HepG2 (cell line): ENCODE measurements around the gene STK25. TPM values are rescaled to one million over a fixed set of nuclear protein-coding genes. Genes with fewer than 3 reads are reported as not detected.

ENCODE experiments used
- EEA1 ChIP-seq: sonication (generic); formaldehyde crosslinking; IDR thresholded peaks from 2 replicates; pipeline ENCODE4 v1.5.1; 2020; ENCODE audit warnings: mild to moderate bottlenecking, missing genetic modification reagents, borderline replicate concordance
- HNF4A ChIP-seq: sonication (generic); formaldehyde crosslinking; IDR thresholded peaks from 2 replicates; pipeline ENCODE4 v1.4.0; 2020; ENCODE audit warnings: missing genetic modification reagents
- HOXA3 ChIP-seq: sonication (generic); formaldehyde crosslinking; IDR thresholded peaks from 2 replicates; pipeline ENCODE4 v1.5.0; 2020; ENCODE audit warnings: missing genetic modification reagents
- NR2F1 ChIP-seq, 2 experiments: fragments of 450-650 bp in 1 of 2; formaldehyde crosslinking in 1 of 2; IDR thresholded peaks; 2 replicates each; pipeline versions ENCODE4 v1.5.0 to v1.6.1; 2016 to 2020; ENCODE audit warnings: mild to moderate bottlenecking in 1 of 2, missing compliant biosample characterization in 1 of 2, missing genetic modification reagents in 1 of 2, moderate library complexity in 1 of 2
- NR3C1 ChIP-seq: sonication (generic); formaldehyde crosslinking; IDR thresholded peaks from 2 replicates; pipeline ENCODE4 v1.4.0; 2020; ENCODE audit warnings: missing genetic modification reagents
- PITX1 ChIP-seq: sonication (generic); formaldehyde crosslinking; IDR thresholded peaks from 2 replicates; pipeline ENCODE4 v1.5.1; 2020; ENCODE audit warnings: mild to moderate bottlenecking, missing genetic modification reagents
- PRMT3 ChIP-seq: sonication (generic); formaldehyde crosslinking; IDR thresholded peaks from 2 replicates; pipeline ENCODE4 v1.8.1; 2022; ENCODE audit warnings: low read depth, mild to moderate bottlenecking, moderate library complexity, missing genetic modification reagents, borderline replicate concordance
- SALL2 ChIP-seq: sonication (generic); formaldehyde crosslinking; IDR thresholded peaks from 2 replicates; pipeline ENCODE4 v1.8.1; 2023; ENCODE audit warnings: mild to moderate bottlenecking, missing genetic modification reagents, inconsistent platforms
- SKI ChIP-seq: fragments of 450-650 bp; IDR thresholded peaks from one replicate; pipeline ENCODE4 v1.6.1; 2018; ENCODE audit warnings: mild to moderate bottlenecking; ENCODE audit not compliant: partially characterized antibody
- SP1 ChIP-seq, 2 experiments: fragments of 450-650 bp in 1 of 2; sonication (generic) in 1 of 2; formaldehyde crosslinking in 1 of 2; IDR thresholded peaks; 2 replicates each; pipeline versions ENCODE4 v1.4.0 to v1.6.1; 2016 to 2020; ENCODE audit warnings: missing genetic modification reagents in 1 of 2
- SP5 ChIP-seq: IDR thresholded peaks from 2 replicates; pipeline ENCODE4 v1.6.1; 2016; ENCODE audit warnings: low read depth, borderline replicate concordance
- TAF1 ChIP-seq: sonication (generic); formaldehyde crosslinking; IDR thresholded peaks from 2 replicates; pipeline ENCODE4 v1.4.0; 2020; ENCODE audit warnings: missing genetic modification reagents
- TBP ChIP-seq: sonication (generic); formaldehyde crosslinking; IDR thresholded peaks from 2 replicates; pipeline ENCODE4 v1.5.0; 2020; ENCODE audit warnings: missing genetic modification reagents
- TEAD2 ChIP-seq: sonication (generic); formaldehyde crosslinking; IDR thresholded peaks from 2 replicates; pipeline ENCODE4 v1.9.0; 2021; ENCODE audit warnings: missing genetic modification reagents
- WIZ ChIP-seq: sonication (generic); formaldehyde crosslinking; IDR thresholded peaks from 2 replicates; pipeline ENCODE4 v1.5.1; 2020; ENCODE audit warnings: mild to moderate bottlenecking, missing genetic modification reagents
- ZNF136 ChIP-seq: sonication (generic); formaldehyde crosslinking; IDR thresholded peaks from 2 replicates; pipeline ENCODE4 v1.8.1; 2022; ENCODE audit warnings: low read depth, mild to moderate bottlenecking, moderate library complexity, missing genetic modification reagents
- ZNF160 ChIP-seq: sonication (generic); formaldehyde crosslinking; IDR thresholded peaks from 2 replicates; pipeline ENCODE4 v1.8.0; 2022; ENCODE audit warnings: mild to moderate bottlenecking, inconsistent platforms, missing genetic modification reagents
- ZNF20 ChIP-seq: sonication (generic); formaldehyde crosslinking; IDR thresholded peaks from 2 replicates; pipeline ENCODE4 v1.4.0; 2020; ENCODE audit warnings: mild to moderate bottlenecking, moderate library complexity, missing genetic modification reagents
- ZNF546 ChIP-seq: sonication (generic); formaldehyde crosslinking; conservative IDR thresholded peaks from 2 replicates; pipeline ENCODE4 v1.8.1; 2023; ENCODE audit warnings: mild to moderate bottlenecking, missing genetic modification reagents
- ZNF569 ChIP-seq: sonication (generic); formaldehyde crosslinking; IDR thresholded peaks from 2 replicates; pipeline ENCODE4 v1.5.0; 2020; ENCODE audit warnings: mild to moderate bottlenecking, missing genetic modification reagents, moderate library complexity, borderline replicate concordance
- polyA plus RNA-seq, 8 experiments: library from polyadenylated mRNA; depleted of rRNA in 3 of 8; stranded (reverse) in 7 of 8; unstranded in 1 of 8; fragments of >200 nt; fragmentation: Illumina TruSeq in 4 of 8; extraction: Trizol in 4 of 8; gene quantifications; 2 replicates each; pipeline versions ENCODE4 v1.2.1 to v1.2.3, GENCODE V29; 2011 to 2016; ENCODE audit warnings: low read depth in 4 of 8, missing spikeins in 1 of 8, mixed read lengths in 1 of 8; ENCODE audit not compliant: insufficient read depth in 1 of 8
- total RNA-seq, 5 experiments: library from RNA; depleted of rRNA; stranded (reverse); fragments of >200 nt; fragmentation: Illumina TruSeq; extraction: Trizol; gene quantifications; 2 replicates each; pipeline ENCODE4 v1.2.3, GENCODE V29; 2016; ENCODE audit warnings: low read depth in 1 of 5
- TF ChIP-seq, protein P1 (sequence below): sonication (generic); formaldehyde crosslinking; IDR thresholded peaks from 2 replicates; pipeline ENCODE4 v1.9.0; 2021; ENCODE audit warnings: missing genetic modification reagents, borderline replicate concordance
- TF ChIP-seq, protein P2 (sequence below): sonication (generic); formaldehyde crosslinking; IDR thresholded peaks from 2 replicates; pipeline ENCODE4 v1.4.0; 2020; ENCODE audit warnings: missing genetic modification reagents; ENCODE audit errors: not compliant biosample characterization

Gene STK25
- total and polyA plus RNA-seq, 2 of the 13 experiments (the other 11 are each of a cell fraction or from before 2014, with no cell fraction given), result 177 to 481 TPM

DNA sequence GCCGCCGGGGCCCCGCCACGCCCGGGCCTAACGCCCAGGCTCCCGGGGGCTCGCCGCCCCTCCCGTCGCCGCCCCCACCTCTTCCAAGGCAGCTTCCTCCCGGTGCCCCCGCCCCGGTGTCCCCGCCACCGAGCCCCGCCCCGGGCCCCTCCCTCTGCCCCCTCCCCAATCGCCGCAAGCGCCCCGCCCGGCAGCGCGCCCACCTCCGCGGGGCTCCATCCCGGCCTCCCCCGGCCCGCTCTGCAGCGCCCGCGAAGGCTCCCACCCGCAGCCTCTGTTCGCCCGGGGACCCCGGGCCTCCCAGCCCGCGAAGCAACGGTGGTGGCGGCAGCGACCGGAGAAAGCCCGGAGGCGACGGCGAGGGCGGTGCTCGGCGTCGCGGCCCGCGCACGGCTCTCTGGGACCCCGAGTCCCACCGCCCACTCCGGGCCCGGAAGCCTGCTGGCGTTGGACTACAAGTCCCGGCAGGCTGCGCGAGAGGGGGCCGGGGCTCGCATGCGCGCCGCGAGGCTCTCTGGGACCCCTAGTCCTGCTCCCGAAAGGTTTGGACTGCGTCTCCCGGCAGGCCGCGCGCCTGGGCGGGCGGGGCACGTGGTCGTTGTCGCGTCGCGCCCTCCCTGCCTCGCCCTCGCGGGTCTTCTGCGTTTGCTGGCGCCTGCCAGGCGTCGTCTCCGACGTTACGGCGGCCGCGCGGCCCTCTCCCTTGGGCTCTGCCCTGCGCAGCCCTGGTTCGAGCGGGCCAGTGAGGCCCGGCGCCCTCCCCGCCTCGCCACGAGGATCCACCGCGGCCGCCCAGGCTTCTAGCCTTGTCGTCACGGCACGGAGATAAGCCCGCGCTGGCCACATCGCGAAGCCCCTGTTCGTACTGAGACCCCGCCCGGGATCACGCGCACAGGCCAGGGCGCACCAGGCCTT lies at the start of gene STK25 (continued):
- TF ChIP-seq, protein P1, sequence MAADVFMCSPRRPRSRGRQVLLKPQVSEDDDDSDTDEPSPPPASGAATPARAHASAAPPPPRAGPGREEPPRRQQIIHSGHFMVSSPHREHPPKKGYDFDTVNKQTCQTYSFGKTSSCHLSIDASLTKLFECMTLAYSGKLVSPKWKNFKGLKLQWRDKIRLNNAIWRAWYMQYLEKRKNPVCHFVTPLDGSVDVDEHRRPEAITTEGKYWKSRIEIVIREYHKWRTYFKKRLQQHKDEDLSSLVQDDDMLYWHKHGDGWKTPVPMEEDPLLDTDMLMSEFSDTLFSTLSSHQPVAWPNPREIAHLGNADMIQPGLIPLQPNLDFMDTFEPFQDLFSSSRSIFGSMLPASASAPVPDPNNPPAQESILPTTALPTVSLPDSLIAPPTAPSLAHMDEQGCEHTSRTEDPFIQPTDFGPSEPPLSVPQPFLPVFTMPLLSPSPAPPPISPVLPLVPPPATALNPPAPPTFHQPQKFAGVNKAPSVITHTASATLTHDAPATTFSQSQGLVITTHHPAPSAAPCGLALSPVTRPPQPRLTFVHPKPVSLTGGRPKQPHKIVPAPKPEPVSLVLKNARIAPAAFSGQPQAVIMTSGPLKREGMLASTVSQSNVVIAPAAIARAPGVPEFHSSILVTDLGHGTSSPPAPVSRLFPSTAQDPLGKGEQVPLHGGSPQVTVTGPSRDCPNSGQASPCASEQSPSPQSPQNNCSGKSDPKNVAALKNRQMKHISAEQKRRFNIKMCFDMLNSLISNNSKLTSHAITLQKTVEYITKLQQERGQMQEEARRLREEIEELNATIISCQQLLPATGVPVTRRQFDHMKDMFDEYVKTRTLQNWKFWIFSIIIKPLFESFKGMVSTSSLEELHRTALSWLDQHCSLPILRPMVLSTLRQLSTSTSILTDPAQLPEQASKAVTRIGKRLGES (CRISPR knock-in tag), result peak; percentile 89; the same call in 1 of the 2 replicates
- TF ChIP-seq SKI, result peak; percentile 48
- TF ChIP-seq HOXA3, result peak; percentile 99
- peak; percentile 97 for TF ChIP-seq WIZ
- TF ChIP-seq NR3C1, result no peak
- no peak for TF ChIP-seq SP1 (IDR thresholded peaks at IDR 0.05)
- peak; percentile 95 for TF ChIP-seq SP1 (CRISPR knock-in tag; IDR thresholded peaks at IDR 0.05)
- peak; percentile 96 for TF ChIP-seq ZNF160 (CRISPR knock-in tag)
- TF ChIP-seq, protein P2, sequence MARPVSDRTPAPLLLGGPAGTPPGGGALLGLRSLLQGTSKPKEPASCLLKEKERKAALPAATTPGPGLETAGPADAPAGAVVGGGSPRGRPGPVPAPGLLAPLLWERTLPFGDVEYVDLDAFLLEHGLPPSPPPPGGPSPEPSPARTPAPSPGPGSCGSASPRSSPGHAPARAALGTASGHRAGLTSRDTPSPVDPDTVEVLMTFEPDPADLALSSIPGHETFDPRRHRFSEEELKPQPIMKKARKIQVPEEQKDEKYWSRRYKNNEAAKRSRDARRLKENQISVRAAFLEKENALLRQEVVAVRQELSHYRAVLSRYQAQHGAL (CRISPR knock-in tag), result peak; percentile 97
- TF ChIP-seq HNF4A (CRISPR knock-in tag), result no peak; the same call in 1 of the 2 replicates
- TF ChIP-seq PITX1 (CRISPR knock-in tag), result peak; percentile 23; the same call in 1 of the 2 replicates
- TF ChIP-seq SALL2 (CRISPR knock-in tag), result peak; percentile 97
- no peak; the same call in 1 of the 2 replicates for TF ChIP-seq ZNF20 (CRISPR knock-in tag)
- peak; percentile 100 for TF ChIP-seq EEA1 (CRISPR knock-in tag)
- peak; percentile 94 for TF ChIP-seq TEAD2 (CRISPR knock-in tag)
- no peak for TF ChIP-seq NR2F1 (CRISPR knock-in tag; IDR thresholded peaks at IDR 0.05)
- TF ChIP-seq SP5 (CRISPR knock-in tag), result peak; percentile 90
- TF ChIP-seq ZNF569 (CRISPR knock-in tag), result peak; percentile 70; the same call in 1 of the 2 replicates
- peak; percentile 99 for TF ChIP-seq PRMT3 (CRISPR knock-in tag)
- TF ChIP-seq ZNF136 (CRISPR knock-in tag), result 0 out of 2 replicates have a peak, but pooled peaks have one; percentile 75
- TF ChIP-seq TAF1 (CRISPR knock-in tag), result peak; percentile 74
- peak; percentile 99 for TF ChIP-seq TBP (CRISPR knock-in tag)
- TF ChIP-seq ZNF546, result peak; percentile 99
